ENCODE data around the gene PRDM16. TPM values are rescaled to one million over a fixed set of nuclear protein-coding genes. Genes with fewer than 3 reads are reported as not detected.

The PRDM16 gene
- total and polyA plus RNA-seq, 2 of the 13 experiments (the other 11 are each of a cell fraction or from before 2014, with no cell fraction given): 0.15 to 0.81 TPM

- no peak for TF ChIP-seq ZNF770 (CRISPR knock-in tag; IDR thresholded peaks at IDR 0.05)
These were observed 98.3 kb downstream of the PRDM16 start (continued) for GRCh38 chr1:3167255-3167654.

GRCh38 chr1:3168678-3169077 lies 99.7 kb downstream of the PRDM16 start:
- WGBS (ENCODE audit: low lambda C conversion rate): 28% methylated on average over 3 of the region's 8 CpGs
- in situ Hi-C loops (cut with HindIII; ENCODE audit: extremely low pct_ligation_motif_present, low pct_unique_long_range_greater_than_20kb) (no loop called here), intact Hi-C loops (cut with micrococcal nuclease; ENCODE audit: unreplicated experiment) (no loop called here)
- no peaks in the 10 kb centered on the region for H4K20me1 ChIP-seq (ENCODE audit: insufficient read depth, low read length)
- no peak overlapping the region for H3K4me3 ChIP-seq (replicated peaks in 1 of 3; ENCODE audit: insufficient read depth in 1 of 3, low read depth in 2 of 3, low read length in 3 of 3)
- no peak overlapping the region for H3K27ac ChIP-seq (ENCODE audit: extremely low read length, insufficient read depth, low read length)
- H3K4me1 ChIP-seq (ENCODE audit: insufficient read depth, low read length): peaks cover 22% of the 10 kb centered on the region
- H3K9me3 ChIP-seq (ENCODE audit: low read length): no peaks in the 10 kb centered on the region
- ChIA-PET POLR2A (no interaction called here), CTCF (ENCODE audit: low intra/inter-chr PET ratio, low total read pairs) (no interaction called here)
- no peak overlapping the region for H3K4me2 ChIP-seq (ENCODE audit: low read depth, low read length)
- H3K36me3 ChIP-seq (replicated peaks in 1 of 2; ENCODE audit: control insufficient read depth in 1 of 2, insufficient read depth in 2 of 2, low read length in 2 of 2): no peaks in the 10 kb centered on the region
- TF ChIP-seq FOXA1 (IDR thresholded peaks at IDR 0.05): no peak
- TF ChIP-seq FOXA1 (CRISPR knock-in tag; IDR thresholded peaks at IDR 0.05): no peak
- no peak for TF ChIP-seq PAXIP1 (CRISPR knock-in tag; conservative IDR thresholded peaks at IDR 0.05)
- no peak overlapping the region for H3K9ac ChIP-seq (ENCODE audit: insufficient read depth, low read depth, low read length)
- no peaks in the 10 kb centered on the region for H3K79me2 ChIP-seq (ENCODE audit: insufficient read depth, low read length)
- H2AFZ ChIP-seq (ENCODE audit: low read length): no peak overlapping the region
- peaks cover 0 to 3% of the 10 kb centered on the region in 2 experiments; a peak in 1 of 5 replicates for H3K27me3 ChIP-seq (ENCODE audit: control insufficient read depth in 1 of 2, insufficient read depth in 2 of 2, low read length in 2 of 2)
- no peak for FAIRE-seq
- no peak for DNase-seq (ENCODE audit: low spot score)
- BruUV-seq (replicated peaks): no TSS peak
- no peak for ATAC-seq
